IMR-90 (cell line): ENCODE measurements around the gene CRYZL1. TPM values are rescaled to one million over a fixed set of nuclear protein-coding genes. Genes with fewer than 3 reads are reported as not detected.

Experiments
- ATAC-seq: fragments of 200-7000 bp; cut with Tn5 transposase; 2 replicates; pipeline ENCODE4 v1.9.1; 2020; ENCODE audit warnings: low read depth, mild to moderate bottlenecking, moderate library complexity
- BruUV-seq: library from RNA; stranded (reverse); fragments of 400-500 nt; replicated peaks from 2 replicates; lab custom pipeline; 2021; lab: Mats Ljungman, UMichigan
- CTCF ChIA-PET: fragments of 300-600 bp; formaldehyde crosslinking; extraction: SDS; loops from one replicate; lab custom pipeline; 2021; ENCODE audit warnings: antibody characterized with exemption; lab: Yijun Ruan, JAX
- POLR2A ChIA-PET: fragments of 300-600 bp; sonication (Branson Sonifier 250); formaldehyde crosslinking; loops from one replicate; lab custom pipeline; 2022; ENCODE audit warnings: antibody characterized with exemption; ENCODE audit not compliant: unreplicated experiment; lab: Charles Lee
- DNase-seq: peaks from one replicate; pipeline ENCODE4 v3.0.0; 2013
- H2AFZ ChIP-seq: replicated peaks from 2 replicates; pipeline ENCODE3; 2013; ENCODE audit warnings: low read length, mild to moderate bottlenecking; ENCODE audit not compliant: poor library complexity
- H2AK5ac ChIP-seq: 2 replicates; pipeline ENCODE4 v1.6.1; 2013; ENCODE audit warnings: low read depth, low read length, inconsistent platforms
- H2AK9ac ChIP-seq: replicated peaks from 2 replicates; pipeline ENCODE3; 2013; ENCODE audit warnings: mild to moderate bottlenecking, low read depth, low read length, moderate library complexity; ENCODE audit not compliant: poor library complexity
- H2BK120ac ChIP-seq: 2 replicates; pipeline ENCODE4 v1.6.1; 2013; ENCODE audit warnings: low read depth, low read length, inconsistent platforms
- H2BK15ac ChIP-seq: 3 replicates; pipeline ENCODE4 v1.6.1; 2013; ENCODE audit warnings: low read depth, low read length, inconsistent platforms
- H2BK20ac ChIP-seq: 2 replicates; pipeline ENCODE4 v1.6.1; 2013; ENCODE audit warnings: low read depth, mild to moderate bottlenecking, inconsistent platforms, low read length, moderate library complexity
- H2BK5ac ChIP-seq: 2 replicates; pipeline ENCODE4 v1.6.1; 2013; ENCODE audit warnings: mild to moderate bottlenecking, low read depth, low read length, inconsistent platforms; ENCODE audit not compliant: poor library complexity, severe bottlenecking
- H3K14ac ChIP-seq: replicated peaks from 2 replicates; pipeline ENCODE4 v1.6.1; 2013; ENCODE audit warnings: low read depth, low read length, inconsistent platforms
- H3K18ac ChIP-seq: 2 replicates; pipeline ENCODE4 v1.6.1; 2013; ENCODE audit warnings: low read depth, low read length, control low read depth
- H3K23ac ChIP-seq: 2 replicates; pipeline ENCODE4 v1.6.1; 2013; ENCODE audit warnings: low read depth, low read length, inconsistent platforms
- H3K27ac ChIP-seq: 2 replicates; pipeline ENCODE4 v1.5.1; 2013; ENCODE audit warnings: mild to moderate bottlenecking, control low read depth, low read length; ENCODE audit not compliant: insufficient read depth
- H3K27me3 ChIP-seq: 2 replicates; pipeline ENCODE4 v1.6.1; 2013; ENCODE audit warnings: low read length; ENCODE audit not compliant: control insufficient read depth, insufficient read depth
- H3K36me3 ChIP-seq: 2 replicates; pipeline ENCODE4 v1.6.1; 2013; ENCODE audit warnings: low read length, mixed read lengths; ENCODE audit not compliant: control insufficient read depth, insufficient read depth
- H3K4ac ChIP-seq: 2 replicates; pipeline ENCODE4 v1.6.1; 2013; ENCODE audit warnings: low read depth, low read length, inconsistent platforms
- H3K4me1 ChIP-seq: 2 replicates; pipeline ENCODE4 v1.6.1; 2013; ENCODE audit warnings: low read length, mixed read lengths; ENCODE audit not compliant: control insufficient read depth, insufficient read depth
- H3K4me2 ChIP-seq: 2 replicates; pipeline ENCODE4 v1.6.1; 2013; ENCODE audit warnings: low read depth, mild to moderate bottlenecking, control low read depth, low read length, moderate library complexity
- H3K4me3 ChIP-seq: 2 replicates; pipeline ENCODE4 v1.5.1; 2013; ENCODE audit warnings: low read depth, mild to moderate bottlenecking, control low read depth, low read length, moderate library complexity; ENCODE audit not compliant: insufficient read depth
- H3K56ac ChIP-seq: 2 replicates; pipeline ENCODE4 v1.6.1; 2013; ENCODE audit warnings: low read length, inconsistent platforms; ENCODE audit not compliant: insufficient read depth; ENCODE audit errors: extremely low read depth
- H3K79me1 ChIP-seq, 2 experiments: 2 replicates each; pipeline ENCODE4 v1.6.1; 2013; ENCODE audit warnings: low read length in 2 of 2, inconsistent platforms in 1 of 2, low read depth in 1 of 2
- H3K9ac ChIP-seq: 2 replicates; pipeline ENCODE4 v1.6.1; 2013; ENCODE audit warnings: low read depth, low read length, control low read depth
- H3K9me1 ChIP-seq: 2 replicates; pipeline ENCODE4 v1.6.1; 2013; ENCODE audit warnings: low read length, inconsistent platforms; ENCODE audit not compliant: insufficient read depth
- H3K9me3 ChIP-seq: 2 replicates; pipeline ENCODE4 v1.6.1; 2013; ENCODE audit warnings: low read length; ENCODE audit not compliant: control insufficient read depth, insufficient read depth
- H4K20me1 ChIP-seq: 2 replicates; pipeline ENCODE4 v1.6.1; 2013; ENCODE audit warnings: low read length, inconsistent platforms; ENCODE audit not compliant: insufficient read depth
- H4K5ac ChIP-seq: 2 replicates; pipeline ENCODE4 v1.6.1; 2013; ENCODE audit warnings: mild to moderate bottlenecking, low read depth, low read length, control low read depth
- H4K8ac ChIP-seq, 2 experiments: 2 replicates each; pipeline ENCODE4 v1.6.1; 2013; ENCODE audit warnings: low read depth in 2 of 2, low read length in 2 of 2, control low read depth in 1 of 2, inconsistent platforms in 1 of 2
- H4K91ac ChIP-seq: 2 replicates; pipeline ENCODE4 v1.6.1; 2013; ENCODE audit warnings: low read depth, low read length, inconsistent platforms; ENCODE audit not compliant: insufficient read depth
- BHLHE40 ChIP-seq: fragments of 150-350 bp; IDR thresholded peaks from 2 replicates; pipeline ENCODE4 v1.6.1; 2016; ENCODE audit warnings: mild to moderate bottlenecking, low read depth, low read length
- CTCF ChIP-seq: conservative IDR thresholded peaks from 2 replicates; pipeline ENCODE4 v1.5.1; 2012; ENCODE audit warnings: mild to moderate bottlenecking, low read depth, low read length, improper control_type of control experiment
- ELK1 ChIP-seq: fragments of 150-350 bp; IDR thresholded peaks from 2 replicates; pipeline ENCODE4 v1.6.1; 2016; ENCODE audit warnings: low read depth, mild to moderate bottlenecking, low read length, moderate library complexity, borderline replicate concordance
- FOS ChIP-seq: fragments of 150-350 bp; IDR thresholded peaks from 2 replicates; pipeline ENCODE4 v1.6.1; 2016; ENCODE audit warnings: low read depth, low read length
- MAFK ChIP-seq: IDR thresholded peaks from 2 replicates; pipeline ENCODE4 v1.6.1; 2012; ENCODE audit warnings: low read depth, low read length, improper control_type of control experiment
- NFE2L2 ChIP-seq: fragments of 150-350 bp; IDR thresholded peaks from 2 replicates; pipeline ENCODE4 v1.6.1; 2016; ENCODE audit warnings: low read depth, mild to moderate bottlenecking, low read length
- RAD21 ChIP-seq: IDR thresholded peaks from 2 replicates; pipeline ENCODE4 v1.6.1; 2012; ENCODE audit warnings: low read length, improper control_type of control experiment
- SMC3 ChIP-seq: fragments of 150-350 bp; IDR thresholded peaks from 2 replicates; pipeline ENCODE4 v1.6.1; 2016; ENCODE audit warnings: low read depth, mild to moderate bottlenecking, antibody characterized with exemption, low read length, moderate library complexity
- USF2 ChIP-seq: fragments of 150-350 bp; IDR thresholded peaks from 2 replicates; pipeline ENCODE4 v1.6.1; 2017; ENCODE audit warnings: mild to moderate bottlenecking, antibody characterized with exemption, low read length, low read depth
- WGBS, 2 experiments: methylation state at CpG; one replicate each; pipeline versions ENCODE4 v1.1.5 to v1.1.7; 2013; ENCODE audit warnings: missing lambda C conversion rate in 2 of 2; ENCODE audit not compliant: insufficient read length in 1 of 2; ENCODE audit errors: extremely low coverage in 2 of 2; 5-methylcytosine and 5-hydroxymethylcytosine counted together
- dilution Hi-C: fragments of 300-500 bp; cut with HindIII; formaldehyde crosslinking; loops from one replicate; pipeline ENCODE4 v1.14.3; 2018; ENCODE audit warnings: low sequenced_read_pairs; ENCODE audit not compliant: unreplicated experiment
- in situ Hi-C: fragments of 300-500 bp; cut with MboI; formaldehyde crosslinking; loops from 3 replicates; pipeline ENCODE4 v1.14.3; 2019; ENCODE audit warnings: low sequenced_read_pairs, inconsistent platforms, mixed read lengths
- intact Hi-C: fragments of 100-400 bp; cut with micrococcal nuclease; formaldehyde crosslinking; loops from 2 replicates; pipeline ENCODE4 v1.10.0; 2022
- polyA plus RNA-seq, 3 experiments: library from polyadenylated mRNA; depleted of rRNA; stranded (reverse); fragments of >200 nt; gene quantifications; 2 replicates each; pipeline ENCODE4 v1.2.3, GENCODE V29; 2012; ENCODE audit warnings: low replicate concordance in 1 of 3
- total RNA-seq: library from RNA; depleted of rRNA; stranded (reverse); fragments of >200 nt; gene quantifications from 2 replicates; pipeline ENCODE4 v1.2.3, GENCODE V29; 2012

Gene CRYZL1
- total and polyA plus RNA-seq, 2 of the 4 experiments (the other 2 are of a cell fraction), result 19.9 to 28.5 TPM

- ChIA-PET CTCF (interaction anchor here (0.6 kb wide), 1 partner anchor 38 kb away, joined by 3 read pairs; no protein-coding TSS in a partner anchor), POLR2A (interaction anchor here (1.3 kb wide), 1 partner anchor 10 kb away, joined by 3 read pairs; the partner anchor contains the start of gene SON)
- Histone ChIP-seq H4K91ac (no peak overlapping the region), H4K20me1 (peaks cover 95% of the 10 kb centered on the region), H3K56ac (no peak overlapping the region), H2AK5ac (no peak overlapping the region), H2BK120ac (no peak overlapping the region), H3K79me1 (peaks cover 44 to 71% of the 10 kb centered on the region in 2 experiments), H3K18ac (no peak overlapping the region), H3K4me3 (no peak overlapping the region), H3K9ac (no peak overlapping the region), H3K9me1 (peaks cover 19% of the 10 kb centered on the region), H3K9me3 (no peaks in the 10 kb centered on the region), H2AK9ac (no peak overlapping the region), H3K27me3 (no peaks in the 10 kb centered on the region), H4K5ac (no peak overlapping the region), H3K4ac (no peak overlapping the region), H2AFZ (no peak overlapping the region), H3K4me2 (no peak overlapping the region), H3K23ac (no peak overlapping the region), H3K4me1 (no peaks in the 10 kb centered on the region), H3K36me3 (peaks cover 68% of the 10 kb centered on the region), H2BK5ac (no peak overlapping the region), H3K14ac (no peak overlapping the region), H3K27ac (no peak overlapping the region), H2BK15ac (no peak overlapping the region), H2BK20ac (no peak overlapping the region), H4K8ac (no peak overlapping the region)
- no peak for TF ChIP-seq NFE2L2
- no peak for TF ChIP-seq CTCF
- TF ChIP-seq ELK1, result no peak
- TF ChIP-seq FOS, result no peak
- no peak for TF ChIP-seq MAFK
- TF ChIP-seq BHLHE40, result no peak
- no peak for TF ChIP-seq USF2
- no peak for TF ChIP-seq RAD21
- no peak for TF ChIP-seq SMC3
- in situ Hi-C loops (no loop called here), intact Hi-C loops (no loop called here), dilution Hi-C loops (no loop called here)
- no TSS peak for BruUV-seq
- DNase-seq, result no peak
- no peak for ATAC-seq
- 94% methylated on average over 9 of the region's 12 CpGs; no CpG with 5 or more reads in 1 of the 2 experiments for WGBS, 2 experiments
Observed at GRCh38 chr21:33552999-33553598, 88.4 kb downstream of the CRYZL1 start.
